ENCODE measurements around the gene POR.

The POR gene

GRCh38 chr7:75875113-75876080, 39.6 kb upstream of the POR start:
- Histone ChIP-seq H3K9ac (ENCODE audit: low read length) (peak overlapping the region; percentile 56), H3K27ac (ENCODE audit: low read length) (peak overlapping the region; percentile 89), H3K27me3 (replicated peaks; ENCODE audit: insufficient read depth, low read length) (no peaks in the 10 kb centered on the region), H3F3A (ENCODE audit: insufficient read depth, low read length) (peaks cover 17% of the 10 kb centered on the region), H3K36me3 (replicated peaks; ENCODE audit: insufficient read depth, low read length) (no peaks in the 10 kb centered on the region), H3K79me2 (ENCODE audit: low read length) (peaks cover 15% of the 10 kb centered on the region), H3K4me1 (ENCODE audit: low read length) (peaks cover 37% of the 10 kb centered on the region), H3K9me3 (replicated peaks; ENCODE audit: insufficient read depth, low read length) (no peaks in the 10 kb centered on the region), H2AFZ (ENCODE audit: low read length) (peak overlapping the region; percentile 57), H3K4me3 (ENCODE audit: low read length) (peak overlapping the region; percentile 48), H3K4me2 (ENCODE audit: low read depth, low read length) (peak overlapping the region; percentile 90), H3K9me2 (replicated peaks; ENCODE audit: insufficient read depth, low read length) (no peaks in the 10 kb centered on the region), H4K20me1 (ENCODE audit: insufficient read depth, low read length) (no peaks in the 10 kb centered on the region)
- TF ChIP-seq CTCF (IDR thresholded peaks at IDR 0.05; ENCODE audit: low read length) (no peak), EZH2phosphoT487 (IDR thresholded peaks at IDR 0.05; ENCODE audit: low read length) (no peak), EZH2 (optimal IDR thresholded peaks at IDR 0.05; ENCODE audit: low read depth, low read length) (no peak)
- DNase-seq: peak; percentile 91

DNA sequence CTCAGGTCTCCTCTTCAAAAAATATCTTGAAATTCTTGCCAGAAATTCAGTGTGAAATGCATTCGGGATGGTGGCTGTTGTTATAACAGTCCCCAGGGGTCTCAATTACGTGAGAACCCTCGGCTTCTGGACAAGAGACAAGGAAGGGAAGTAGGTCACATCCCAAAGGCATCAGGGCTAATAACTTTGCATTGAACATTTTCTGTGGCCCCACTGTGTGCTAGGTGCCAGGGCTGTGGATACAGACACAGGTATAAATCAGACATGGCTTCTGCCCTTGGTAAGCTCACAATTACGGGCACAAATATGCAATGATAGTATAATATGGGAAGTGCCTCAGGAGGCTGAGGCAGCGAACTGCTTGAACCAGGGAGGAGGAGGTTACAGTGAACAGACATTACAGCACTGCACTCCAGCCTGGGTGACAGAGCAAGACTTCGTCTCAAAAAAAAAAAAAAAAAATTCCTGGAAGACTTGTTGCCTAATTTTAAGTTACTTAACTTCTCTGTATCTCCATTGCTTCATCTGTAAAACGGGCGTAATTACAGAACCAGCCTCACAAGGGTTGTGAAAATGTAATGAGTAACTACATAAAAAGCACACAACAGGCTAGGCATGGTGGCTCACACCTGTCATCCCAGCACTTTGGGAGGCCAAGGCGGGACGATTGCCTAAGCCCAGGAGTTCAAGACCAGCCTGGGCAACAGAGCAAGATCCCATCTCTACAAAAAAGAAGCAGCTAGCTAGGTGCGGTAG, 38.7 kb upstream of the POR start:
- H3K4me1 ChIP-seq (ENCODE audit: low read length): peaks cover 37% of the 10 kb centered on the region

More for the DNA sequence above, 38.7 kb upstream of the POR start:
- peak overlapping the region; percentile 56 for H3K9ac ChIP-seq (ENCODE audit: low read length)
- no peaks in the 10 kb centered on the region for H3K9me2 ChIP-seq (replicated peaks; ENCODE audit: insufficient read depth, low read length)
- H3K4me3 ChIP-seq (ENCODE audit: low read length): peak overlapping the region; percentile 48
- peaks cover 17% of the 10 kb centered on the region for H3F3A ChIP-seq (ENCODE audit: insufficient read depth, low read length)
- no peak for DNase-seq
- TF ChIP-seq EZH2 (optimal IDR thresholded peaks at IDR 0.05; ENCODE audit: low read depth, low read length) (no peak), EZH2phosphoT487 (IDR thresholded peaks at IDR 0.05; ENCODE audit: low read length) (no peak), CTCF (IDR thresholded peaks at IDR 0.05; ENCODE audit: low read length) (no peak)
- peaks cover 24% of the 10 kb centered on the region for H3K79me2 ChIP-seq (ENCODE audit: low read length)
- H3K27ac ChIP-seq (ENCODE audit: low read length): peak overlapping the region; percentile 89
- H3K27me3 ChIP-seq (replicated peaks; ENCODE audit: insufficient read depth, low read length): no peaks in the 10 kb centered on the region
- peak overlapping the region; percentile 57 for H2AFZ ChIP-seq (ENCODE audit: low read length)
- H3K4me2 ChIP-seq (ENCODE audit: low read depth, low read length): peak overlapping the region; percentile 90
- 0 out of 2 replicates have a peak, but pooled peaks cover under 1% of the 10 kb centered on the region for H3K36me3 ChIP-seq (replicated peaks; ENCODE audit: insufficient read depth, low read length)
- H3K9me3 ChIP-seq (replicated peaks; ENCODE audit: insufficient read depth, low read length): no peaks in the 10 kb centered on the region
- no peaks in the 10 kb centered on the region for H4K20me1 ChIP-seq (ENCODE audit: insufficient read depth, low read length)
